SK-N-SH treated with all-trans-retinoic acid at 6 μM for 48 hours (cell line): ENCODE measurements around the gene SNX9.

Source experiments
- ATAC-seq: fragments of 200-7000 bp; cut with Tn5 transposase; 3 replicates; pipeline ENCODE4 v1.9.1; 2020; ENCODE audit warnings: mild to moderate bottlenecking, moderate library complexity
- ARNTL ChIP-seq: fragments of 450-650 bp; formaldehyde crosslinking; IDR thresholded peaks from 2 replicates; pipeline ENCODE4 v1.5.0; 2020; ENCODE audit warnings: low read depth, mild to moderate bottlenecking, moderate library complexity, borderline replicate concordance
- BACH2 ChIP-seq: fragments of 250-450 bp; sonication (Bioruptor Pico); IDR thresholded peaks from 2 replicates; pipeline ENCODE4 v1.9.0; 2021; ENCODE audit warnings: mild to moderate bottlenecking, borderline replicate concordance
- CSDC2 ChIP-seq: fragments of 250-450 bp; sonication (Bioruptor Pico); IDR thresholded peaks from 2 replicates; pipeline ENCODE4 v1.5.0; 2020; ENCODE audit warnings: mild to moderate bottlenecking, moderate library complexity
- ESRRG ChIP-seq: fragments of 250-450 bp; sonication (Bioruptor Pico); IDR thresholded peaks from 2 replicates; pipeline ENCODE4 v1.6.1; 2021; ENCODE audit warnings: mild to moderate bottlenecking
- GLIS3 ChIP-seq: fragments of 250-450 bp; sonication (Bioruptor Pico); IDR thresholded peaks from 2 replicates; pipeline ENCODE4 v1.5.0; 2020; ENCODE audit warnings: mild to moderate bottlenecking, moderate library complexity
- ISL1 ChIP-seq: fragments of 250-450 bp; sonication (Bioruptor Pico); IDR thresholded peaks from 2 replicates; pipeline ENCODE4 v2.1.2; 2022; ENCODE audit warnings: mild to moderate bottlenecking, moderate library complexity
- OSR1 ChIP-seq: fragments of 250-450 bp; sonication (Bioruptor Pico); IDR thresholded peaks from 2 replicates; pipeline ENCODE4 v1.8.0; 2022; ENCODE audit warnings: moderate library complexity, mild to moderate bottlenecking, inconsistent platforms
- PATZ1 ChIP-seq: fragments of 250-450 bp; sonication (Bioruptor Pico); IDR thresholded peaks from 2 replicates; pipeline ENCODE4 v1.8.0; 2020; ENCODE audit warnings: mild to moderate bottlenecking, moderate library complexity, borderline replicate concordance
- POU6F1 ChIP-seq: fragments of 250-450 bp; sonication (Bioruptor Pico); IDR thresholded peaks from 2 replicates; pipeline ENCODE4 v1.8.0; 2021; ENCODE audit warnings: low read depth, mild to moderate bottlenecking, moderate library complexity, borderline replicate concordance
- PPARA ChIP-seq: fragments of 250-450 bp; sonication (Bioruptor Pico); IDR thresholded peaks from 2 replicates; pipeline ENCODE4 v1.5.0; 2020; ENCODE audit warnings: mild to moderate bottlenecking, borderline replicate concordance
- RARB ChIP-seq: fragments of 250-450 bp; sonication (Bioruptor Pico); IDR thresholded peaks from 2 replicates; pipeline ENCODE4 v1.8.0; 2021; ENCODE audit warnings: mild to moderate bottlenecking, moderate library complexity
- SNAI2 ChIP-seq: fragments of 250-450 bp; sonication (Bioruptor Pico); IDR thresholded peaks from 2 replicates; pipeline ENCODE4 v1.5.0; 2020; ENCODE audit warnings: mild to moderate bottlenecking, moderate library complexity
- TCF4 ChIP-seq: fragments of 250-450 bp; sonication (Bioruptor Pico); IDR thresholded peaks from 2 replicates; pipeline ENCODE4 v1.8.0; 2021; ENCODE audit warnings: mild to moderate bottlenecking, moderate library complexity, borderline replicate concordance
- TOX ChIP-seq: fragments of 250-450 bp; sonication (Bioruptor Pico); IDR thresholded peaks from 2 replicates; pipeline ENCODE4 v1.8.0; 2021; ENCODE audit warnings: mild to moderate bottlenecking, moderate library complexity, borderline replicate concordance
- ZC3H10 ChIP-seq: fragments of 250-450 bp; sonication (Bioruptor Pico); IDR thresholded peaks from 2 replicates; pipeline ENCODE4 v1.5.1; 2021; ENCODE audit warnings: mild to moderate bottlenecking, moderate library complexity
- ZFP3 ChIP-seq: fragments of 250-450 bp; sonication (Bioruptor Pico); IDR thresholded peaks from 2 replicates; pipeline ENCODE4 v1.5.0; 2020; ENCODE audit warnings: mild to moderate bottlenecking, moderate library complexity
- ZFP30 ChIP-seq: fragments of 450-650 bp; formaldehyde crosslinking; IDR thresholded peaks from 2 replicates; pipeline ENCODE4 v1.5.0; 2022; ENCODE audit warnings: mild to moderate bottlenecking, moderate library complexity
- ZNF565 ChIP-seq: fragments of 450-650 bp; formaldehyde crosslinking; conservative IDR thresholded peaks from 2 replicates; pipeline ENCODE4 v1.5.0; 2020; ENCODE audit warnings: low read depth, mild to moderate bottlenecking, moderate library complexity
- ZNF70 ChIP-seq: fragments of 450-650 bp; formaldehyde crosslinking; IDR thresholded peaks from 2 replicates; pipeline ENCODE4 v1.5.0; 2020; ENCODE audit warnings: mild to moderate bottlenecking, moderate library complexity
- ZNF8 ChIP-seq: fragments of 450-650 bp; formaldehyde crosslinking; IDR thresholded peaks from 2 replicates; pipeline ENCODE4 v1.5.0; 2020; ENCODE audit warnings: mild to moderate bottlenecking, moderate library complexity
- TF ChIP-seq, protein P1 (sequence below): fragments of 250-450 bp; sonication (Bioruptor Pico); IDR thresholded peaks from 2 replicates; pipeline ENCODE4 v1.5.1; 2021; ENCODE audit warnings: mild to moderate bottlenecking, moderate library complexity
- TF ChIP-seq, protein P2 (sequence below): fragments of 250-450 bp; sonication (Bioruptor Pico); IDR thresholded peaks from 2 replicates; pipeline ENCODE4 v1.5.0; 2020; ENCODE audit warnings: mild to moderate bottlenecking, moderate library complexity

SNX9 gene

GRCh38 chr6:157811476-157812173 is 11.4 kb upstream of the SNX9 start (continued):
- TF ChIP-seq, protein P1, sequence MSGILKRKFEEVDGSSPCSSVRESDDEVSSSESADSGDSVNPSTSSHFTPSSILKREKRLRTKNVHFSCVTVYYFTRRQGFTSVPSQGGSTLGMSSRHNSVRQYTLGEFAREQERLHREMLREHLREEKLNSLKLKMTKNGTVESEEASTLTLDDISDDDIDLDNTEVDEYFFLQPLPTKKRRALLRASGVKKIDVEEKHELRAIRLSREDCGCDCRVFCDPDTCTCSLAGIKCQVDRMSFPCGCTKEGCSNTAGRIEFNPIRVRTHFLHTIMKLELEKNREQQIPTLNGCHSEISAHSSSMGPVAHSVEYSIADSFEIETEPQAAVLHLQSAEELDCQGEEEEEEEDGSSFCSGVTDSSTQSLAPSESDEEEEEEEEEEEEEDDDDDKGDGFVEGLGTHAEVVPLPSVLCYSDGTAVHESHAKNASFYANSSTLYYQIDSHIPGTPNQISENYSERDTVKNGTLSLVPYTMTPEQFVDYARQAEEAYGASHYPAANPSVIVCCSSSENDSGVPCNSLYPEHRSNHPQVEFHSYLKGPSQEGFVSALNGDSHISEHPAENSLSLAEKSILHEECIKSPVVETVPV (CRISPR knock-in tag): no peak
- TF ChIP-seq ZFP3: no peak
- TF ChIP-seq ISL1: no peak

DNA sequence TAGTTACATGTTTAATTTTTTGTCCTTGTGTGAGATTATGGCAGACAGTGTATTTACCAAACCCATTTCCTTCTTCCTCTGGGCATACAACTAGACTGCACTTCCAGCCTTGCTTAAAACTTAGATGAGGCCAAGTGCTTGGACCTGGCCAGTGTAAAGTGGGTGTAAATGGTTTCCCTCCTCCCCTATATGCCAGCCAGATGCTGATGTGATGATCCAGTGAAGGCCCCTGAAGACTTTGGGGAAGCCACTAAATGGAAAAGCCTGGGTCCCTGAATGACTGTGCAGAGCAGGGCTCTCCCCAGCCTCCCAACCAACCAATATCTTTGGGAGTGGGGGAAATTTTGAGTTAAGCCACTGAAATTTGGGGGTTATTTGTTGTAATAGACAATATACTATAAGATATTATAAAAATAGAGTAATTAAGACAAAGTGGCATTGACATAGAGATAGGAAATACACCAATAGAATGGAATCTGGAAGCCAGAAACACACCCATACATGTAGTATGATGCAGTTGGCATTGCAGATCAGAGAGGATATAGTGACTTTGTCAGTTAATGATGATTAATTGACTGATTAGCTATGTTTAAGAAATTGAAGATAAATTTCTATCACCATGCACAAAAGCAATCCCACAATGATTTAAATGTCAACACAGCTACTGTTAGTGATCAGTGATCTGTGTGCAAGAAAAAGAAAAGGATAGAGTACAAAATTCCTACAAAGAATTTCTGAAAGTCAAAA is 10.4 kb upstream of the SNX9 start:
- TF ChIP-seq ESRRG (CRISPR knock-in tag) (no peak), TCF4 (CRISPR knock-in tag) (no peak), CSDC2 (CRISPR knock-in tag) (no peak), ARNTL (CRISPR knock-in tag) (no peak), BACH2 (no peak), ZFP30 (CRISPR knock-in tag) (no peak), PPARA (CRISPR knock-in tag) (no peak), TOX (CRISPR knock-in tag) (no peak), ZNF70 (CRISPR knock-in tag) (no peak), ISL1 (no peak), RARB (CRISPR knock-in tag) (no peak), ZC3H10 (CRISPR knock-in tag) (no peak), SNAI2 (CRISPR knock-in tag) (no peak), GLIS3 (CRISPR knock-in tag) (no peak)
- TF ChIP-seq, protein P1 (CRISPR knock-in tag): no peak
- ATAC-seq: no peak

- ATAC-seq: no peak
- TF ChIP-seq GLIS3 (CRISPR knock-in tag) (no peak), ZNF70 (CRISPR knock-in tag) (no peak), PATZ1 (no peak), CSDC2 (CRISPR knock-in tag) (no peak), PPARA (CRISPR knock-in tag) (no peak), TOX (CRISPR knock-in tag) (no peak), BACH2 (no peak), ARNTL (CRISPR knock-in tag) (no peak), POU6F1 (no peak), ZNF565 (CRISPR knock-in tag) (no peak), ZNF8 (CRISPR knock-in tag) (no peak), RARB (CRISPR knock-in tag) (no peak), OSR1 (CRISPR knock-in tag) (no peak)
- TF ChIP-seq, protein P2, sequence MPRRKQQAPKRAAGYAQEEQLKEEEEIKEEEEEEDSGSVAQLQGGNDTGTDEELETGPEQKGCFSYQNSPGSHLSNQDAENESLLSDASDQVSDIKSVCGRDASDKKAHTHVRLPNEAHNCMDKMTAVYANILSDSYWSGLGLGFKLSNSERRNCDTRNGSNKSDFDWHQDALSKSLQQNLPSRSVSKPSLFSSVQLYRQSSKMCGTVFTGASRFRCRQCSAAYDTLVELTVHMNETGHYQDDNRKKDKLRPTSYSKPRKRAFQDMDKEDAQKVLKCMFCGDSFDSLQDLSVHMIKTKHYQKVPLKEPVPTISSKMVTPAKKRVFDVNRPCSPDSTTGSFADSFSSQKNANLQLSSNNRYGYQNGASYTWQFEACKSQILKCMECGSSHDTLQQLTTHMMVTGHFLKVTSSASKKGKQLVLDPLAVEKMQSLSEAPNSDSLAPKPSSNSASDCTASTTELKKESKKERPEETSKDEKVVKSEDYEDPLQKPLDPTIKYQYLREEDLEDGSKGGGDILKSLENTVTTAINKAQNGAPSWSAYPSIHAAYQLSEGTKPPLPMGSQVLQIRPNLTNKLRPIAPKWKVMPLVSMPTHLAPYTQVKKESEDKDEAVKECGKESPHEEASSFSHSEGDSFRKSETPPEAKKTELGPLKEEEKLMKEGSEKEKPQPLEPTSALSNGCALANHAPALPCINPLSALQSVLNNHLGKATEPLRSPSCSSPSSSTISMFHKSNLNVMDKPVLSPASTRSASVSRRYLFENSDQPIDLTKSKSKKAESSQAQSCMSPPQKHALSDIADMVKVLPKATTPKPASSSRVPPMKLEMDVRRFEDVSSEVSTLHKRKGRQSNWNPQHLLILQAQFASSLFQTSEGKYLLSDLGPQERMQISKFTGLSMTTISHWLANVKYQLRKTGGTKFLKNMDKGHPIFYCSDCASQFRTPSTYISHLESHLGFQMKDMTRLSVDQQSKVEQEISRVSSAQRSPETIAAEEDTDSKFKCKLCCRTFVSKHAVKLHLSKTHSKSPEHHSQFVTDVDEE (CRISPR knock-in tag): no peak
- TF ChIP-seq, all 23 proteins: peak for 0
Observed at GRCh38 chr6:157813191-157813590, 9.9 kb upstream of the SNX9 start.
